Gastrocnemius medialis (tissue), 4 donors: ENCODE measurements around the gene MCOLN2. TPM values are rescaled to one million over a fixed set of nuclear protein-coding genes. Genes with fewer than 3 reads are reported as not detected.
"Not testable (repeated sequence)": the region's sequence is repeated elsewhere in the genome, so short reads cannot be mapped to it uniquely, and the experiment has no call there.

Experiments used
- ATAC-seq, 2 donors: fragments of 150-250 bp; one replicate each; pipeline ENCODE4 v1.9.1; 2016
- DNase-seq, 2 donors: peaks; one replicate each; pipeline ENCODE4 v3.0.0-alpha.2; 2019
- H3K27ac ChIP-seq, 4 donors: fragments of 200-600 bp; sonication (generic); 1 replicate in 1 of 4; 2 replicates in 3 of 4; pipeline ENCODE4 v1.5.1; 2016 to 2018; ENCODE audit warnings: mild to moderate bottlenecking in 2 of 4, moderate library complexity in 1 of 4
- H3K27me3 ChIP-seq, 3 donors: fragments of 200-600 bp; sonication (generic) in 2 of 3; 1 replicate in 1 of 3; 2 replicates in 2 of 3; pipeline versions ENCODE4 v1.5.1 to v1.6.0; 2016 to 2019; ENCODE audit warnings: mild to moderate bottlenecking in 1 of 3, moderate library complexity in 1 of 3
- H3K36me3 ChIP-seq, 2 donors: fragments of 200-600 bp; sonication (generic) in 1 of 2; one replicate each; pipeline ENCODE4 v1.5.1; 2017 to 2018
- H3K4me1 ChIP-seq, 2 donors: fragments of 200-600 bp; sonication (generic) in 1 of 2; one replicate each; pipeline ENCODE4 v1.5.1; 2016 to 2017; ENCODE audit warnings: mild to moderate bottlenecking in 2 of 2
- H3K4me3 ChIP-seq, 4 donors: fragments of 200-600 bp; sonication (generic) in 3 of 4; 1 replicate in 1 of 4; 2 replicates in 3 of 4; pipeline ENCODE4 v1.5.1; 2016 to 2019; ENCODE audit warnings: mild to moderate bottlenecking in 2 of 4
- H3K9me3 ChIP-seq, 3 donors: fragments of 200-600 bp; sonication (generic) in 2 of 3; 1 replicate in 1 of 3; 2 replicates in 2 of 3; pipeline ENCODE4 v1.5.1; 2016 to 2019
- CTCF ChIP-seq, 5 experiments: fragments of 450-650 bp in 3 of 5; fragments of 200-600 bp in 2 of 5; sonication (generic) in 2 of 5; IDR thresholded peaks in 4 of 5; conservative IDR thresholded peaks in 1 of 5; 1 replicate in 4 of 5; 2 replicates in 1 of 5; pipeline ENCODE4 v1.5.1; 2016 to 2019; ENCODE audit warnings: antibody characterized with exemption in 5 of 5, mild to moderate bottlenecking in 3 of 5, moderate library complexity in 3 of 5
- POLR2A ChIP-seq, 2 donors: fragments of 450-650 bp; IDR thresholded peaks; one replicate each; pipeline ENCODE4 v1.6.1; 2017; ENCODE audit warnings: antibody characterized with exemption in 2 of 2, mild to moderate bottlenecking in 2 of 2, moderate library complexity in 2 of 2
- in situ Hi-C, 4 donors: fragments of 200-750 bp; cut with MboI; loops; one replicate each; pipeline versions ENCODE4 v1.15.0 to v1.8.0; 2017; ENCODE audit warnings: low sequenced_read_pairs in 4 of 4
- intact Hi-C: fragments of 100-400 bp; cut with DNase I; formaldehyde crosslinking; loops from one replicate; pipeline ENCODE4 v1.15.1; 2023; ENCODE audit warnings: low total_unique reads
- total RNA-seq, 4 donors: library from RNA; depleted of rRNA; stranded (reverse); fragments of >200 nt; gene quantifications; one replicate each; pipeline versions ENCODE4 v1.1.0 to v1.2.3, GENCODE V29; 2016

MCOLN2 gene
- total RNA-seq, 4 donors from 2014 or later, result 0.22 to 3.0 TPM; not detected in 2

GRCh38 chr1:85022700-85023099 is 25.8 kb upstream of the MCOLN2 start:
- Histone ChIP-seq H3K4me3 (no peak overlapping the region), H3K9me3 (no peaks in the 10 kb centered on the region), H3K27ac (no peak overlapping the region), H3K36me3 (no peaks in the 10 kb centered on the region), H3K27me3 (no peaks in the 10 kb centered on the region), H3K4me1 (no peaks in the 10 kb centered on the region)
- DNase-seq (no peak), ATAC-seq (no peak)
- TF ChIP-seq POLR2A (IDR thresholded peaks at IDR 0.05) (no peak), CTCF (IDR thresholded peaks at IDR 0.05 in 4 of 5, conservative IDR thresholded peaks at IDR 0.05 in 1 of 5) (no peak)
- intact Hi-C loops, result no loop called here
- in situ Hi-C loops, result no loop called here

GRCh38 chr1:85019994-85020393 is 23.1 kb upstream of the MCOLN2 start:
- Histone ChIP-seq H3K36me3 (no peaks in the 10 kb centered on the region), H3K9me3 (no peaks in the 10 kb centered on the region), H3K27ac (no peak overlapping the region), H3K4me1 (no peaks in the 10 kb centered on the region), H3K27me3 (no peaks in the 10 kb centered on the region), H3K4me3 (no peak overlapping the region)
- no peak for DNase-seq
- in situ Hi-C loops (no loop called here), intact Hi-C loops (no loop called here)
- ATAC-seq, result peak in 1 of 2 donors; percentile 36
- TF ChIP-seq CTCF (IDR thresholded peaks at IDR 0.05 in 4 of 5, conservative IDR thresholded peaks at IDR 0.05 in 1 of 5) (no peak), POLR2A (IDR thresholded peaks at IDR 0.05) (no peak)

GRCh38 chr1:85015826-85016225 is 18.9 kb upstream of the MCOLN2 start:
- in situ Hi-C loops, result no loop called here
- DNase-seq (no peak), ATAC-seq (no peak)
- Histone ChIP-seq H3K4me3 (no peak overlapping the region), H3K9me3 (no peaks in the 10 kb centered on the region), H3K36me3 (no peaks in the 10 kb centered on the region), H3K27me3 (no peaks in the 10 kb centered on the region), H3K4me1 (no peaks in the 10 kb centered on the region), H3K27ac (no peak overlapping the region)
- intact Hi-C loops, result no loop called here
- TF ChIP-seq POLR2A (IDR thresholded peaks at IDR 0.05) (no peak), CTCF (IDR thresholded peaks at IDR 0.05 in 4 of 5, conservative IDR thresholded peaks at IDR 0.05 in 1 of 5) (no peak)

GRCh38 chr1:85005641-85006040 is 8.7 kb upstream of the MCOLN2 start:
- in situ Hi-C loops, H3K4me3 ChIP-seq, ATAC-seq, DNase-seq, H3K9me3 ChIP-seq, H3K4me1 ChIP-seq, H3K27ac ChIP-seq, intact Hi-C loops, H3K36me3 ChIP-seq: not testable (repeated sequence)
- peaks cover 3 to 10% (median 5%) of the 10 kb centered on the region in 3 donors for H3K27me3 ChIP-seq

GRCh38 chr1:85001742-85002141 is 4.8 kb upstream of the MCOLN2 start:
- H3K27me3 ChIP-seq, result peaks cover 26 to 36% (median 32%) of the 10 kb centered on the region in 3 donors

More at GRCh38 chr1:85001742-85002141, 4.8 kb upstream of the MCOLN2 start:
- ATAC-seq (no peak), DNase-seq (no peak)
- no peak overlapping the region for H3K4me3 ChIP-seq
- H3K4me1 ChIP-seq, result peaks cover 7 to 15% of the 10 kb centered on the region in 2 donors
- no peak overlapping the region for H3K27ac ChIP-seq
- no peak for TF ChIP-seq CTCF (IDR thresholded peaks at IDR 0.05 in 4 of 5, conservative IDR thresholded peaks at IDR 0.05 in 1 of 5)
- TF ChIP-seq POLR2A (IDR thresholded peaks at IDR 0.05), result no peak
- in situ Hi-C loops, result no loop called here
- no peaks in the 10 kb centered on the region for H3K36me3 ChIP-seq
- intact Hi-C loops, result no loop called here
- no peaks in the 10 kb centered on the region for H3K9me3 ChIP-seq
